Upper lobe of left lung (tissue), 6 donors: Measurements from ENCODE around the gene MYRF. TPM values are rescaled to one million over a fixed set of nuclear protein-coding genes. Genes with fewer than 3 reads are reported as not detected.
A peak's percentile ranks its signal among the peaks of the same experiment; 100 is the strongest.

Source experiments
- ATAC-seq, 2 donors: fragments of 200-7000 bp; cut with Tn5 transposase; one replicate each; pipeline ENCODE4 v1.9.1; 2022; ENCODE audit warnings: mild to moderate bottlenecking in 2 of 2, moderate library complexity in 2 of 2; ENCODE audit not compliant: low FRiP score in 2 of 2
- DNase-seq, 2 donors: peaks; one replicate each; pipeline ENCODE4 v3.0.0-alpha.2; 2019 to 2020
- H3K27ac ChIP-seq, 4 donors: fragments of 200-600 bp; sonication (generic); one replicate each; pipeline ENCODE4 v1.5.1; 2016 to 2019
- H3K27me3 ChIP-seq, 4 donors: fragments of 200-600 bp; sonication (generic); one replicate each; pipeline ENCODE4 v1.5.1; 2017 to 2019
- H3K36me3 ChIP-seq, 4 donors: fragments of 200-600 bp; sonication (generic); one replicate each; pipeline ENCODE4 v1.5.1; 2016 to 2019
- H3K4me1 ChIP-seq, 4 donors: fragments of 200-600 bp; sonication (generic); one replicate each; pipeline ENCODE4 v1.5.1; 2018 to 2019
- H3K4me3 ChIP-seq, 4 donors: fragments of 200-600 bp; sonication (generic); one replicate each; pipeline ENCODE4 v1.5.1; 2017 to 2019; ENCODE audit warnings: mild to moderate bottlenecking in 2 of 4, moderate library complexity in 1 of 4
- H3K9me3 ChIP-seq, 4 donors: fragments of 200-600 bp; sonication (generic); one replicate each; pipeline ENCODE4 v1.5.1; 2018 to 2019
- CTCF ChIP-seq, 6 experiments: fragments of 450-650 bp in 4 of 6; fragments of 200-600 bp in 2 of 6; sonication (generic) in 2 of 6; IDR thresholded peaks; one replicate each; pipeline ENCODE4 v1.5.1; 2016 to 2019; ENCODE audit warnings: antibody characterized with exemption in 6 of 6
- EP300 ChIP-seq, 4 donors: sonication (generic); formaldehyde crosslinking; IDR thresholded peaks; one replicate each; pipeline ENCODE4 v1.5.1; 2017; ENCODE audit warnings: antibody characterized with exemption in 4 of 4, control low read depth in 2 of 4
- POLR2A ChIP-seq, 4 donors: fragments of 450-650 bp; IDR thresholded peaks; one replicate each; pipeline ENCODE4 v1.5.1; 2016 to 2017; ENCODE audit warnings: antibody characterized with exemption in 4 of 4, mild to moderate bottlenecking in 2 of 4
- POLR2AphosphoS5 ChIP-seq, 2 donors: sonication (generic); formaldehyde crosslinking; IDR thresholded peaks; one replicate each; pipeline ENCODE4 v1.5.1; 2017; ENCODE audit warnings: antibody characterized with exemption in 2 of 2
- WGBS, 2 donors: methylation state at CpG; one replicate each; pipeline ENCODE4 v1.1.5; 2017 to 2018; 5-methylcytosine and 5-hydroxymethylcytosine counted together
- total RNA-seq, 6 donors: library from RNA; depleted of rRNA in 4 of 6; stranded (reverse); fragments of >200 nt in 4 of 6; gene quantifications; one replicate each; pipeline versions ENCODE4 v1.1.0 to v1.2.1, GENCODE V29; 2016 to 2021
- donor health status: DM: no; HTN: no; CAD: no; lungs with moderate emphysema.
- donor health status: DM: no; HTN: yes; CAD: no; lungs with severe emphysema.

The MYRF gene
- total RNA-seq, 6 donors from 2014 or later: 32.5 to 147 (median 50.7) TPM

GRCh38 chr11:61739413-61739812 lies 13.0 kb upstream of the MYRF start:
- H3K36me3 ChIP-seq: peaks cover 0 to 59% (median 7%) of the 10 kb centered on the region in 4 donors
- TF ChIP-seq EP300 (IDR thresholded peaks at IDR 0.05): no peak
- no peak for TF ChIP-seq CTCF (IDR thresholded peaks at IDR 0.05)
- no peaks in the 10 kb centered on the region for H3K9me3 ChIP-seq
- H3K4me3 ChIP-seq: no peak overlapping the region
- H3K27me3 ChIP-seq: no peaks in the 10 kb centered on the region
- ATAC-seq: no peak
- 94 to 100% methylated on average over 2 to 15 of the region's 15 CpGs for WGBS, 2 donors
- peak in 1 of 2 donors; percentile 68 for DNase-seq
- H3K27ac ChIP-seq: no peak overlapping the region
- peaks cover 0 to 7% (median 4%) of the 10 kb centered on the region in 4 donors for H3K4me1 ChIP-seq

GRCh38 chr11:61739966-61740365 lies 12.5 kb upstream of the MYRF start:
- Histone ChIP-seq H3K4me3 (no peak overlapping the region), H3K27me3 (no peaks in the 10 kb centered on the region), H3K36me3 (peaks cover 0 to 57% (median 7%) of the 10 kb centered on the region in 4 donors), H3K27ac (no peak overlapping the region), H3K9me3 (no peaks in the 10 kb centered on the region), H3K4me1 (peaks cover 0 to 7% (median 4%) of the 10 kb centered on the region in 4 donors)
- TF ChIP-seq CTCF (IDR thresholded peaks at IDR 0.05) (no peak), POLR2AphosphoS5 (IDR thresholded peaks at IDR 0.05) (no peak), POLR2A (IDR thresholded peaks at IDR 0.05) (no peak), EP300 (IDR thresholded peaks at IDR 0.05) (no peak)
- DNase-seq: peak in 1 of 2 donors; percentile 48
- ATAC-seq: no peak
- 69 to 83% methylated on average over 4 to 5 of the region's 7 CpGs for WGBS, 2 donors

- Histone ChIP-seq H3K4me1 (peaks cover 0 to 7% (median 4%) of the 10 kb centered on the region in 4 donors), H3K4me3 (no peak overlapping the region), H3K27ac (no peak overlapping the region), H3K9me3 (no peaks in the 10 kb centered on the region), H3K27me3 (no peaks in the 10 kb centered on the region), H3K36me3 (peaks cover 0 to 35% (median 4%) of the 10 kb centered on the region in 4 donors)
- DNase-seq (peak; percentile 30 to 54), ATAC-seq (peak in 1 of 2 donors; percentile 72)
- 0 to 48% methylated on average over 1 to 7 of the region's 7 CpGs for WGBS, 2 donors
- TF ChIP-seq CTCF (IDR thresholded peaks at IDR 0.05) (no peak), POLR2A (IDR thresholded peaks at IDR 0.05) (no peak), EP300 (IDR thresholded peaks at IDR 0.05) (no peak), POLR2AphosphoS5 (IDR thresholded peaks at IDR 0.05) (no peak)
These were observed 10.0 kb upstream of the MYRF start for GRCh38 chr11:61742391-61742790.

GRCh38 chr11:61743486-61744095 lies 8.8 kb upstream of the MYRF start:
- TF ChIP-seq EP300 (IDR thresholded peaks at IDR 0.05) (no peak), POLR2A (IDR thresholded peaks at IDR 0.05) (no peak), CTCF (IDR thresholded peaks at IDR 0.05) (no peak), POLR2AphosphoS5 (IDR thresholded peaks at IDR 0.05) (no peak)
- DNase-seq: peak in 1 of 2 donors; percentile 85
- no peak for ATAC-seq

GRCh38 chr11:61744181-61744580 lies 8.3 kb upstream of the MYRF start:
- Histone ChIP-seq H3K4me3 (no peak overlapping the region), H3K27me3 (no peaks in the 10 kb centered on the region), H3K36me3 (peaks cover 0 to 26% (median 4%) of the 10 kb centered on the region in 4 donors), H3K9me3 (no peaks in the 10 kb centered on the region), H3K4me1 (peaks cover 0 to 14% (median 4%) of the 10 kb centered on the region in 4 donors), H3K27ac (no peak overlapping the region)
- 89 to 92% methylated on average over 15 to 16 of the region's 20 CpGs for WGBS, 2 donors
- TF ChIP-seq CTCF (IDR thresholded peaks at IDR 0.05): no peak
- no peak for TF ChIP-seq POLR2AphosphoS5 (IDR thresholded peaks at IDR 0.05)
- TF ChIP-seq POLR2A (IDR thresholded peaks at IDR 0.05): no peak
- TF ChIP-seq EP300 (IDR thresholded peaks at IDR 0.05): no peak
- peak in 1 of 2 donors; percentile 72 for DNase-seq
- ATAC-seq: no peak

More at GRCh38 chr11:61743486-61744095, 8.8 kb upstream of the MYRF start:
- 88 to 96% methylated on average over 9 to 41 of the region's 42 CpGs for WGBS, 2 donors
- Histone ChIP-seq H3K27ac (no peak overlapping the region), H3K36me3 (peaks cover 0 to 26% (median 4%) of the 10 kb centered on the region in 4 donors), H3K27me3 (no peaks in the 10 kb centered on the region), H3K9me3 (no peaks in the 10 kb centered on the region), H3K4me3 (no peak overlapping the region), H3K4me1 (peaks cover 0 to 14% (median 4%) of the 10 kb centered on the region in 4 donors)
